GM18858 (cell line): ENCODE results near the gene SIK3.

Experiments
- ATAC-seq: cut with Tn5 transposase; IDR thresholded peaks from one replicate; pipeline ENCODE4 v1.9.1; 2021; ENCODE audit not compliant: unreplicated experiment

SIK3 gene

DNA sequence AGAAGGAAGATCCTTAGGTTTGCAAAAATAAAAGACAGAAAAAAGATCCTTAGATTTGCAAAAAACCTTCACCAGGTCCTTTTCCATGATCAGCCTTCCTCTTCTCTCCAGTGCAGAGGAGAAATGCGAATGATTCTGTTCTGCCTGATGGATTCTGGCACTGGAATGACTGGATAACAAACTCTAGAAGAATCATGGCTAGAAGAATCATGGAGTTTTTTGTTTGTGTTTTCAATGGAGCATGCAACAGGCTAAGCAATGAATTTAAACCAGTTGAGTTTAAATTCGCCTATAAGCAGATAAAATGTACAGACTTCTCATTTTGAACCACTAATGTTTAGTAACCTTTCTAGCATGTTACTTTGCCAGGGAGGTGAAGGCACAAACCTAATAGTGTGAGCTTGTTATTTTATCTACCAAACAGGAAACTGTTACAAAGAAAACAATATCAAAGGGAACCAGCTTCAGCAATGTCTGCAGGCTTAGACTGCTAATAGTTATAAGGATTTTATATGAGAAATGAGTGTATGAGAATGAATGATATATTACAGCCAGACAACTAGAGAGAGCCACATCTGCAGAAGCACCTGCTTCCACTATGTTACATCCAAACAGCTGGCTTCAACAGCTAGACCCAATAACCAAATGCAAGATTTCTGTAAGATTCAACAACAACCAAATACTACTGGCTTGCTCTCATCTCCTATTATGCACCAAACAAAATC is 196.1 kb downstream of the SIK3 start:
- ATAC-seq, result no peak

DNA sequence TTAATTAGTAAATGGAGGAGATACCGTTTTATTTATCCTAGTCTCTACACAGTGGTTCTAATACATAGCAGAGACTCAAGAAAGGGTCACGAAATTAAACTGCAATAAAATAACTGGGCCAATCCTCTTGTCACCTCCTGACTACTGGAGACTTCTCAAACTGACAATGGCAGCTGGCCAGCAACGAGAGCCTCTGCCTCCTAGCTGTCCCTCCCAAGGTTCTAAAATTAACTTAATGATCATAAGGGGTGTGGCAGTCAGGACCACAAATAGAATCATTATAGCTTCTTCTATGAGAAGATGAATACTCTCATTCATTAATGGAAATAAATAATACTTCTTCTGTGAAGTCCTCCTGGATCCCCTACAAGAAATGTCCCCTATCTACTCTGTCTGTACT is 197.0 kb downstream of the SIK3 start:
- no peak for ATAC-seq

DNA sequence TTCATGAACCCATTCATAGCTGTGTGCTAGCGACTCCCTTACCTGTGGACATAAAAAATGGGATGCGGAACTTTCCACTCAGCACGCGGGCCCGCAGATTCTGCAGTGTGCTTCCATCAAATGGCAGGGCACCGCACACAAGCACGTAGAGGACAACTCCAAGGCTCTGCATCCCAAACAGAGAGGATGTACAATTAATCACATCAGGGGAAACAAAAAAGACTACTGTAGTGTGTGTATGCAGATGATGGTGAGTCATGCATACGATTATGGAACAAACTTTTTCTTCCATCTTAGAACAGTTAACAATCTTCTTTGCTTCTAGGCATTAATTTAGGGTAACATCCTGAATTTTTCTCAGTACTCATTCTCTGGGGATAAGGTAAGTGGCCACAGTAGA is 202.0 kb downstream of the SIK3 start:
- ATAC-seq, result no peak

DNA sequence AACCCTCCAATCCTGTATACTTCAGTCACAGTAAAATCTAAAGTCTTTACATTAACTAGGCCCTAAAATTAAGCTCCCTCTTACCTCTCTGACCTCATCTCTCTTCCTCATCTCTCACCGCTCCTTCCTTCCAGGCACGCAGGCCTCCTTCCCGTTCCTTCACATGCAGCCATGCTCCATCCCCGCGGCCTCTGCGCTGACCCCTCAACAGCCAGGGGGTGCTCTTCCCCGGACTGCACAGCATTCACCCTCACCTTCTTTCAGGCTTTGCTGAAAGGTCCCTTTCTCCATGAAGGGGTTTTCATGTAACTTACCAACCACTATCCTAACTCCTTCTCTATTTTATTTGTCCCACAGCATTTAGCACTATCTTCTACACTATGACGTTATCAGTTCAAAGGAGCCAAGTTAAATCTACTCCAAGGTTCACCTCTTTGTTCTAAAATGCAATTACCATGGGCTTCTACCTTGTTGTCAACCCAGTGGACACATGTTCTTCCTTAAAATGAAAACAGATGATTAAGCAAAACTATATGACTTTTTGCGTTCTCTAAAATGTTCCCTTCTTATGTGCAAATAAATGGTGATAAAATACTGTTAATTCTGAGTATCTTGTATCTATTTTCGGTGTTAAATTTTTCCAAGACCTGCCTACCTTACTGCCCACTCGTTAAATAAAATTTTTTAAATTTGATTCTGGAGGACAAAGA is 203.0 kb downstream of the SIK3 start:
- ATAC-seq, result no peak

DNA sequence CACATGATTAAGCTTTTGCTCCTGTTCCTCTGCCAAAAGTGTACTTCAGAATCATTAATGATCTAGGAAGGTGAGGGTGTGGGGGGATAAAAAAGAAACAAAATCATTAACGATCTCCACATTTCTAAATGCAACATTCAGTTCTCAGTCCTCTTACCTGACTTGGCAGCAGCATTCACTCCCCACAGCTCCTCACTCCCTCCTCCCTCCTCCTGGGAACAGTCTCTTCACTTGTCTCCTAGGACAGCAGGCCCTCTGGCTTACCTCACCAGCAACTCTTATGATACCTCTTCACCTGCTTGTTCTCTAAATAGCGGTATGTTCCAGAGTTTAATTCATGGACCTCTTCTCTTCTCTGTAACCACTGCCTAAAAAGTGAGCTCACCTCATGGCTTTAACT is 204.3 kb downstream of the SIK3 start:
- ATAC-seq, result no peak

DNA sequence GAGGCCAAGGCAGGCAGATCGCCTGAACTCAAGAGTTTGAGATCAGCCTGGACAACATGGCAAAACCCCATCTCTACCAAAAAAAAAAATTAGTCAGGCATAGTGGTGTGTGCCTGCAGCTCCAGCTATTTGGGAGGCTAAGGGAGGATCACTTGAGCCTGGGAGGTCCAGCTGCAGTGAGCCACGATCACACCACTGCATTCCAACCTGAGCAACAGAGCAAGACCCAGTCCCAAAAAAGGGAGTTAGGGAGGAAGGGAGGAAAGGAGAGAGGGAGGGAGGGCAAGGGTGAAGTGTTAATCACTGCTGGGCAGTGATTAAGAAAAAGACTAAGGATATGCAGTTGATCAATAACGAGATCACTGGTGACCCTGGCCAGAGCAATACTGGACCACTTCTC is 204.8 kb downstream of the SIK3 start:
- no peak for ATAC-seq

DNA sequence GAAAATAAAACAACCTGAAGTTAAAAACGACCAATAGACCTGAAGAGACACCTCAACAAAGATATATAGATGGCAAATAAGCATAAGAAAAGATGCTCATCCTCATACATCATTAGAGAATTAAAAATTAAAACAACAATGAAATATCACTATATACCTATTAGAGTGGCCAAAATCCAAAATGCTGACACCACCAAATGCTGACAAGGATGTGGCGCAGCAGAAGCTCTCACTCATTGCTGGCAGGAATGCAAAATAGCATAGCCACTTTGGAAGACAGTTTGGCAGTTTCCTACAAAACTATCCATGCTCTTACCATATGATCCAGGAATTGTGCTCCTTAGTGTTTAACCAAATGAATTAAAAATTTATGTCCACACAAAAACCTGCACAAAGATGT is 205.9 kb downstream of the SIK3 start:
- ATAC-seq, result no peak

DNA sequence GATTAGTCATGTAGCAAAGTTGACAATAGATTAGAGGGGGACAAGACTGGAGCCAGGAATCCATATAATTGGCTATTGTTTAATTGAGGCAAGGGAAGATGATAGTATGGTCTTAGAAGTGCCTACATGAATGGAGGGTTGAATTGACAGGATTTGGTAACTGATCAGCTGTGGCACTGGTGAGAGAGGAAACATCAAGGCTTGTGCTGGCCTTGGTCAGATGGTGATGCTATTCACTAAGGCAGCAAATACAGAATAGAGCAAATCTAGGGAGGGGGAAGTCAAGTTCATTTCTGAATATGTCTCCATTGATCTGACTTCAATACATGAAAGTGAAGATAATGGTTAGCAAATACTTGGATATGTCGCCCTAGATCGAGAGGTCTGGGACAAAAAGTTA is 206.5 kb downstream of the SIK3 start:
- ATAC-seq, result no peak

DNA sequence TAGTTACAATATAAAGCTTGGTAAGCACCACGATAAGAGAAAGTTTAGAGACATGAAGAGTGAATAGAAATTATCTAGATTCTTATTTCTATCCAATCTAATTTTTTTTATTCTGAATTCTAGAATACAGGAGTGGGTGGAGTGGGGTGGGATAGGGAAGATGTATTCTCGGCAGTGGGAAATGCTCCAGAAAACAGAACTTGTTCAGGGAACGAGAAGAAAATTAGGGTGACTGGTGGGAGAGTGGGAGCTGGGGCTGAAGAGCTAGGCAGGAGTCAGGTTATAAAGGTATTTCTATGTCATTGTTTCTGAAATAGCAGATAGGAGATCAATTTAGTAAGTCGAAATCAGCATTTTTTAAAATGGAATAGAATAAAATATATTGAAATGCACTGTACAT is 207.6 kb downstream of the SIK3 start:
- ATAC-seq, result no peak

DNA sequence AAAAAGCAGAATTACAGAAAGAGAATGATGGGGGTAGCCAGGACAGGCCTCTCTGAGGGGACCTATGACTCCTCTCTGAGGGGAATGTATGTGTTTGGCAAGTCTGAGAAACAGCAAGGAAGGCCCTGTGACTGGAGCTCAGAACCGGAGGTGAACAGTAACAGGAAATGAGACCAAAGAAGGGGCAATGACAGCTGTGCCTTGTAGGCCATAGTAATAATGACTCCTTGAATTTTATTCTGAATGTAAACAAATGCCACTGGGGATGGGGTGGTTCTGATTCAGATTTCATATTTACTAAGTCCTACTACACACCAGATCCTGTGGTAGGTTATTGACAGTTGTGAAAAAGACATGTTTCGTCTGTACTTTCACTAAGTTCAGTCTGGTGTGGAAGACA is 208.0 kb downstream of the SIK3 start:
- ATAC-seq, result no peak

DNA sequence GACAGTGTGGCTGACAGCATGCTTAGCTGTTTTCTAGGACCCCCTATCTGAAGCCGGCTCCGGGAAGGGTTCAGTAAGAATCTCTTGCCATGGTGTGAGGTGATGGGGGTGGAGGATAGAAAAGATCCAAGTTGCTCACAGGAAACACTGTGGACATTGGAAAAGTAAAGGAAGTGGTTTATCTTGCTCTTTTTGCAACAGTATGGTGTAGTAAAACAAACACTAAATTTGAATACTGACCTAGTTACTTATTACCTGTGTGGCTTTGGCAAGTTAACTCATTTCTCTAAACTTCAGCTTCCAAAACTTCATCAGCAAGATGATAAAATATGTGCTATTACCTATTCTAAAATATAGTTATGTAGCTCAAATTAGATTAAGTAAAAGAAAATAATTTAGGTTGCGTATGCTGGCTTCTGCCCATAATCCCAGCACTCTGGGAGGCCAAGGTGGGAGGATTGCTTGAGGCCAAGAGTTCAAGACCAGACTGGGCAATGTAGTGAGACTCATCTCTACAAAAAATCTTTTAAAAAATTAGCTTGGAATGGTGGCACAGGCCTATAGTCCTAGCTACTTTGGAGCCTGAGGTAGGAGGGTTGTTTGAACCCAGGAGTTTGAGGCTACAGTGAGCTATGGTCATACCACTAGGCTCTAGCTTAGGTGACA is 209.2 kb downstream of the SIK3 start:
- no peak for ATAC-seq

DNA sequence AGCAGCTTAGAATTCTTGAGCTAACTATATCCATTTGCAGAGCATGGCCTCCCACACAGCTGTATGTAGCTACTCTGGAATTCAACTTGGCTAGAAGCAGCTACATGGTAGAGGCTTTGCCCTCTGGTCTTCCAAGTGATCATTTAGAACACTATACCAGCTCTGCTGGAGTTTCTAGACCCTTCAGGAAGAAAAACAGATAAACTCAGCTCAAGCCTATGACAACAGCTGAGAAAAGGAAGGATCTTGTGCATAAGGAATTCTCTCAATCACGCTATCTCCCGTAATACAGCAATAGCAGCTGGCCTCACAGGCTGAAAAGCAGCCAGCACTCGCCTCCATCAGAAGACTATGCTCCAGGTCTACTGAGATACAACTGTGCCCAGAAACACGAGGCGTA is 210.2 kb downstream of the SIK3 start:
- no peak for ATAC-seq

DNA sequence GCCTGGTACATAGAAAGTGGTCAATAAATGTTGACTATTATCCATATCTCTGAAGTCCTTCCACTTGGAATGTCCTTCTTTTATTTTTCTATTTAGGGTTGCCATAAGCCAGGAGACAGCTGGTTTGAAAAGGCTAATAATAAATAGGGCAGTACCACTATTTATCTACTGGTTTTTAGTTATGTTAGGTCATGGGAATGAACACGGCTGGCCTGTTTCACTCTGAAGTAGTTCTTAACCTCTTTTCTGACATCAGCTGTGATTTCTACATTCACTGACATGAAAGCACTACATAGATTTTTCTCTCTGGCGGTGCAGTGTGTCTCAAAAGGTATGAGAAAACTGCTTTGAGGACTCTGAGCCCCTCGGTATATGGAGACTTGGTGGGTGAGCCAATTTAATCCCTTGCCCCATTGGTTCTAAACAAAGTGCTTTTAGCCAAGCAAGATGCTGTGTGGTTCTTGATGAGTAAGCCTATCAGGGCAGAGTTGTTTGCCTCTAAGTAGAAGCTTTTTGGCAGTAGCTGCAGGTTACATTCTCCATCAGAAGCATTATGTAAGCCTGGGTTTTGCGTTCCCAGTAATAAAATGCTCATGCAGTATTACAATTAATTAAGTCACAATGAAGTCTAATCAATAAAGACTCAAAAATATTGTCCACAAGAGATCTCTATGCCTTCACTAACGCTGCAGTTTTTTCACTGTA is 212.1 kb downstream of the SIK3 start:
- ATAC-seq, result no peak

DNA sequence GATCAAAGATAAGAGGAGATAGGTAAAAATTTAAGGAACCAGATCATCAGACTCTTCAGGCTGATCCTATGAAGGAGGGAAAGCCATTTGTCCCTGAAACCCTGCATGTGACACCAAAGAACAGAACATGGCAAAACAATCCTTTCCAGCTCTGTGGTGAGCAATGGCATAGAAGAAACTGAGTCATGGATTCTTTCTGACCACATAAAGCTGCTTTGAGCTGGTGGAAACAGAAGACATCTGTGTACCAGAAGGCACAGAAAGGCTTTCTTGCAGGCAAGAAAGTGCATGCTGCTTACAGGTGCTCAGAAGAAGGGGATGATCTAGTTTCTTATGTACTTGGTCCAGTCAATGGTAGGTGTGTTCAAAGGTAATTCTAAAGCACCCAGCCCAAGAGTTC is 215.8 kb downstream of the SIK3 start:
- ATAC-seq, result no peak

DNA sequence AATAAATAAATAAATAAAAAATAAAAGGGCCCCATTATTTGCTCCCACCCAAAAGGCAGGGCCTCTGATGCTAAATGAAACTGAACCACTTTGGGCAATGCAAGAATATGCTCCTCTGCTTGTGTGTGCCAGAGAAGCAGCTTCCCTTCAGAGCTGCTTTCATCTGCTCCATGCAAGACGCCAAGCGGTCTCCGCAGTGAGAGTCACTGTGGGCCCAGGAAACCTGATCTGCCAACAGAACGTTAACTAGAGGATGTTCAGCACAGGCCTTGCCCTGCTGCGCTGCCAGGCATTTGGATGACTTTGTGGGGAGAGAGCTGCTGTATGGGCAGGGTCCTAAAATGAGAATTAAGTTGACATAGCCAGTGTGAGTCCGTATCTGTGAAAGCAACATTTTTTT is 217.1 kb downstream of the SIK3 start:
- no peak for ATAC-seq

DNA sequence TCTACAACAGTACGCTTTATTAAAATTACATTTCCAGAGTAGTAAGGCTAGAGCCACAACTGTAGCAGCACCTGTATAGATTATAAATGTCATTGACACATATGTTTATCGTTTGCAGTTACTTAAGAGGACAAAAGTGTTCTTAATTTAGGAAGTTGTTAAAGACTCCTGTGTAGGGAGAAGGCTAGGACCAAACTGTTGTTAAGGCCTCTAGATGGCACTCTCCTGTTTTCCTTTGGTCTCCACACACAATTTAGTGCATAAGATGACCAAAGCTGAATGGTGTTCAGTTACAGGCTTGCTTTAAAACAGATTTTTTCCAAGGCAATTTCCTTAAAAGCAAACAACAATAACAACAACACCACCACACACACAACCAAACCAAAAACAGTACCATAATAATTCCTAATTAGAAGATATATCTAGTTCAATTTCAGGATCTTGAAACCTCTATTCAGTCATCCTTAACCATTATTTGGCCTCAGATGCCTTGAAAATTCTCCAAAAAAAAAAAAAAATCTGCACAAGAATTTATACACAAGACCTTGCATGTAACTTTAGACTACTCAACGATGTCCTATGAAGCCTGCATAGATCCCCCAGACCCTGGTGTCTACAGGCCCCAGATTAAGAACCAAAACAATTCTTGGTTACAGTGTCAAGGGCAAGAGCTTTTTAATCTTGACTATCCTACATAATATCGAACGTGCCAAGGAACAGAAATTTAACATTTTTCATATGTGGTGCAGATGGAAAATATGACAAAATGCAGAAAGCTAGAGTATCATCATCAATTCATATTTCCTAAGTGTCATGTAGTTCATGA is 218.2 kb downstream of the SIK3 start:
- ATAC-seq, result no peak

DNA sequence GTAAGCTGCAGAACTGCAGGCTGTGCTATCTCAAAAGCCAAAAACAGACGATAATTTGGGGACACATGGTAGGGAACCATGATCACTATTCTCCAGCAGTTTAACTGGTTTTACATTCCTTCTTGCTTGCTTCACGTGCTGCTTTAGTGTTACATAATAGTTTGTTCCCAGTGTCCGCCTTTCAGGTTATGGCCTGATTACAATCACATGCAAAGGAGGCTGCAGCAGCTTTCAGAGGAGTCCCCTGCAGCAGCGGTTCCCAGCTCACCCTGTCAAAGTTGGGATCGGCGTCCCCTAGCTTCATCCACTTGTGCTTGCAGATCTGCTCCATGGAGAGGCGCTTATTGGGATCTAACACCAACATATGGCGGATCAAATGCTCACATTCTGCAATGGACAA is 221.6 kb downstream of the SIK3 start:
- no peak for ATAC-seq

DNA sequence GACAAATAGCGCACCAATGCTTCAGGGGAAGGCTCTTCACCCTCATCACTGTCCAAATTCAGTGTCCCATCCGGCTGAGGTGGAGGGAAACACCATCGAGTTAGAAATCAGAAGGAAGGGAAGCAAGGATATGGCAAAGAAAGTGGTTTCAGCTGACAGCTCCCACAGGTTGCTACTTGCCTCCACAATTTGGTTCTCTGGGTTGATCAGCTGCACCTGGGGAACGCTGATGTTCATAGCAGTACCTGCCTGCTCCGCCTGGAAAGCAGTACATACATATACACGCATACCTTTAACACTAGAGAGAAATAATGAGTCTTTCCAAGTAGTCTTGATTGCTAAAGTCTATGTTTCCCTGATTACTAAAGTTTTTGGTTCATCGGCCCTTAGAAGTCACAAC is 223.0 kb downstream of the SIK3 start:
- no peak for ATAC-seq

DNA sequence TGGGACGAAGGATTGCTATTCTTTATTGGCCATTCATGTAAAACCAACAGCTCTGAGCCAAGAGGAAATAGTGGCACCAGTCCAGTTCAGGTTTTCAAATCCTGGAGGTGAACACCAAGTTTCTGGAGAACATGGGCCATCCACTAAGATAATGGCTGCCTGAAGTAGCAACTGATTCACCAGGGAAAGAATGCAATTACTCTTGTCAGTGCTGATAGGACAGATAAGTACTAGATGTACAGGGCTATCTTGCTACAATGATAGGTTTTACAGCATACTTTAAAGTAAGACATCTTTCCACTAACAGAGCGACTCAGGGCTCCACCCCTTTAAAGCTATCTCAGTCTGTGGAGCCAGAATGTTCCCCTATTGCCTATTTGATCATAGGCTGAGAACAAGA is 224.0 kb downstream of the SIK3 start:
- no peak for ATAC-seq

DNA sequence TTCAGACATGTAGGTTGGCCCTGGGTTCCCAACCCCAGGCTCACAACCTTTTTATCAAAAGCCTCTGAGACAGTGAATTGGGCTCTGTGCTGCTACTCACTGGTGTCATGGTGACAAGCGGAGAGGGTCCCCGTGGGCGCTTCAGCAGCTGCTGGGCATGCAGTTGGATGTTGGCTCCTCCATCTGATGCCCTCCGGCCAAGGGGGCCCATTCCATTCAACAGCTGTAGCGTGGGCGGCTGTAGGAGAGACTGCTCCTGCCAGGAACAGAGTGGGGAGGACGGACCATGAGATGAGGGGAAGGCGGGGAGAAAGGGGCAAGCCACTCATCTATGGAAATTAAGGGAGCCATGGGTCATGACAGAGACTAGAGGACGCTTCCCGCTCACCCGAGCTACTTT is 224.8 kb downstream of the SIK3 start:
- ATAC-seq, result no peak

DNA sequence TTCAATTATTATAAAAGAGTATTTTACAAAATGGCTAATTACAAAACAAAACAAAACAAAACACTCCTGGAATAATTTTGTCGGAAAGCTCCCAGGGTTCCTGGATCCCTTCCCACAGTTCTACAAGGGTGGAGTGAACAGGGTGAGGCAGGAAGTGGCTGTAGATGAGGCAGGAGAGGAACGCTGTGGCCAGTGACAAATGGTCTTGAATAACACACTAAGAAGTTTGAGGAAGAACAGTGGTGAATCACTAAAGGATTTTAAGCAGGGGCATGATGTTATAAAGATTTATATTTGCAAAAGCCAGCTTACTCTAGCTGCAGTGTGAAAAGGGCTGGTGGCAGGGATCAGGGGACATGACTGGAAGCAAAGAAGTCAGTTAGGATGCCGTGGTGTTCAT is 227.0 kb downstream of the SIK3 start:
- ATAC-seq, result no peak
